GM21390 (cell line): ENCODE results near the gene XIST.
"Not testable (repeated sequence)": the region's sequence is repeated elsewhere in the genome, so short reads cannot be mapped to it uniquely, and the experiment has no call there.

Source experiments
- ATAC-seq: cut with Tn5 transposase; IDR thresholded peaks from one replicate; pipeline ENCODE4 v1.9.1; 2021; ENCODE audit not compliant: unreplicated experiment

XIST gene

DNA sequence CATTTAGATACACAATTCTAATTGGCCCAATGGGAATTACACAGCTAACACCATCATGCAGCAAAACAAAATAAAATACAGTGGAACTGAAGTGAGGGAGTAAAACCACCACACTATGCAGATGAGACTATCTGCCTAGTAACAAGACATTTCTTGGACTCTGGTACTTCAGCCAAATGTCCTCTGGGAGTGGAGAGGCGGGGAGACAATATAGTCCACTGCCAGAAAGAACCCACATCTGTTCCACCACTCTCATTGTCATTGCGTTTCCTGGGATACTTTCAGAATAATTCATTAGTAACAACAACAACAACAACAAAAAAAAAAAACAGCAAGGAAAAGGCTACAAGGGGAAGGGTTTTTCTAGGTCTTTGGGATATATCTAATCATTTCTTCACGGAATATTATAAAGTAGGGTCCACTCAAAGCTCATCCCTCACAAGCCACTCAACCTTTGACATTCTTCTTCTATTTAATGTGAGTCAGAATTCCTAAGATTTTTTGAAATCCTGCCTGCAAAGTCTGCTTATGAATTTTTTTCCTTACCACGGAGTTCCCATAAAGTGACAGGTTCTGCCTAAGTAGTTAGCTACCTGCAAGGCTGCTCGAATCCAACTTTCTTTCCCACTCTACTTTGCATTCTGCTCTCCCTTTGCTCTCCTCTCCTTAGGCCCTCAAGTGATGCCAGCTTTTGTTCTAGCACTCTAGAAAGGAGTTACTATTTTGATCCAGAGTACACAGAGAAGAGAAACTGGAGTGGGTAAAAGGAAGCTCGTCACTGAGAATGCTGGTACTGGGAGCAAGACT lies 34.9 kb downstream of the XIST start:
- no peak for ATAC-seq

DNA sequence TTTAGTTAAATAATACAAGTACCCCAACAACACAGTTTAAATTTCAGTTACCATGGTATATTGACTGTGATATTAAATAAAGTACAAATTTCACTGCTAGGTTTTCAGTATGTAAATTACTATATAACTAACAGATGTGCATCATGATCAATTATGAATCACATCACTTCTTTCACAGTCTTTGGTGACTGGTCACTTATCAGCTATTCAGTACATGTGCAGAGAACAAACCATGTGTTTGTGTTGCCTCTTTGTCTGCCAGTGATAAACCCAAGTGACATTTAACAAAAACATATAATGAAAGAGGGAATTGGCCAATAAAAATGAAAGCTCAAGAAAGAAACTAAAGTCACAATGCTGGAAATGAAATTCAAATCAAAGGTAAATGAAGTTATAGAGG lies 40.3 kb downstream of the XIST start:
- ATAC-seq: no peak

DNA sequence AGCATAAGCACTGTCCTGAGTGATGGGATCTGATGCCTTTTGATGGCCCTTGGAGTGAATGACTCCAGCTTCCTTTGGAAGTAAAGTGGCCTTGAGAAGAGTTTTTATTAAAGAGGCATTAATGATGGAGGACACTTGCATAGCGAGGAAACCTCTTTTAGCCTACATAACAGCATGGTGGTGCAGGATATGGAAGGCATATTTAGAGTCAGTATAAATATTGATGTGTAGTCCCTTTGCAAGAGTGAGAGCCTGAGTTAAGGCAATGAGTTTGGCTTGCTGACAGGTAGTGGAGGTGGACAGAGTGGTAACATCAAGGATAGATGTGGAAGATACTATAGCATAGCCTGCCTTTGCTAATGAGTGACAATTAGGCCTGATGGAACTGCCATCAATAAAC lies 48.4 kb downstream of the XIST start:
- not testable (repeated sequence) for ATAC-seq

GRCh38 chrX:73799888-73800287 lies 52.6 kb downstream of the XIST start:
- no peak for ATAC-seq

- not testable (repeated sequence) for ATAC-seq
These were observed 60.0 kb downstream of the XIST start for GRCh38 chrX:73792511-73792910.

DNA sequence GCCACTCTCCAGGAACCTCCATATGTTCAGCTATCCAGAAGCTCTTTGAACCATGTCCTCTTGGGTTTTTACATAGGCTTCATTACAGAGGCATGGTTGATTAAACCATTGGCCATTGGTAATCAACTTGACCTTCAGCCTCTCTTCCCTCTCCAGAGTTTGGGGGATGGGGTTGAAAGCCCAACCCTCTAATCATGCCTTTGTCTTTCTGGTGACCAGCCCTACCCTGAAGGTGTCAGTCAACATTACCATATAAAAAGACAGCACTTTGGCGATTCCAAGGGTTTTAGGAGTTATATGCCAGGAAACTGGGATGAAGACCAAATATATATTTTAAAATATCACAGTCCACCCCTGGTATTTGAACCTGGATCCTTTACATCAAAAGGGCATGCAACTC lies 67.0 kb downstream of the XIST start:
- ATAC-seq: no peak
